ENCODE data around the gene SPRING1.

GRCh38 chr12:116698554-116699075 lies 39.3 kb downstream of the SPRING1 start:
- TF ChIP-seq POLR2A (IDR thresholded peaks at IDR 0.05) (no peak), CTCF (IDR thresholded peaks at IDR 0.05) (no peak)

All from vagina (tissue), 2 donors.